K562 (cell line): Measurements from ENCODE around the gene SRRM4.

Experiments used
- EZH2 ChIP-seq: IDR thresholded peaks from 2 replicates; pipeline ENCODE4 v1.6.1; 2012; ENCODE audit warnings: low read depth, mild to moderate bottlenecking, inconsistent platforms, low read length, borderline replicate concordance
- HNRNPUL1 ChIP-seq: fragments of 200-400 bp; formaldehyde crosslinking; IDR thresholded peaks from 2 replicates; pipeline ENCODE4 v1.6.1; 2017; ENCODE audit warnings: low read length
- MCM3 ChIP-seq: fragments of 450-650 bp; IDR thresholded peaks from 2 replicates; pipeline ENCODE4 v1.6.1; 2016
- MXI1 ChIP-seq: IDR thresholded peaks from 2 replicates; pipeline ENCODE4 v1.6.1; 2011; ENCODE audit warnings: low read depth, mild to moderate bottlenecking, improper control_type of control experiment, low read length
- POLR2A ChIP-seq: fragments of 450-650 bp; conservative IDR thresholded peaks from 2 replicates; pipeline ENCODE4 v1.6.1; 2016
- TF ChIP-seq, protein P1 (sequence below): sonication (generic); formaldehyde crosslinking; IDR thresholded peaks from 2 replicates; pipeline ENCODE4 v1.9.0; 2022; ENCODE audit warnings: mild to moderate bottlenecking, missing genetic modification reagents
- TF ChIP-seq, protein P2 (sequence below): sonication (generic); formaldehyde crosslinking; IDR thresholded peaks from 2 replicates; pipeline ENCODE4 v1.8.1; 2022; ENCODE audit warnings: missing genetic modification reagents
- TF ChIP-seq, protein P3 (sequence below), 3 experiments: IDR thresholded peaks in 2 of 3; conservative IDR thresholded peaks in 1 of 3; 2 replicates each; pipeline ENCODE4 v1.5.1; 2011 to 2012; ENCODE audit warnings: low read length in 3 of 3, mild to moderate bottlenecking in 3 of 3, control low read depth in 2 of 3, improper control_type of control experiment in 1 of 3, inconsistent platforms in 1 of 3, low read depth in 1 of 3, mixed read lengths in 1 of 3, moderate library complexity in 1 of 3; ENCODE audit not compliant: insufficient read depth in 2 of 3

DNA sequence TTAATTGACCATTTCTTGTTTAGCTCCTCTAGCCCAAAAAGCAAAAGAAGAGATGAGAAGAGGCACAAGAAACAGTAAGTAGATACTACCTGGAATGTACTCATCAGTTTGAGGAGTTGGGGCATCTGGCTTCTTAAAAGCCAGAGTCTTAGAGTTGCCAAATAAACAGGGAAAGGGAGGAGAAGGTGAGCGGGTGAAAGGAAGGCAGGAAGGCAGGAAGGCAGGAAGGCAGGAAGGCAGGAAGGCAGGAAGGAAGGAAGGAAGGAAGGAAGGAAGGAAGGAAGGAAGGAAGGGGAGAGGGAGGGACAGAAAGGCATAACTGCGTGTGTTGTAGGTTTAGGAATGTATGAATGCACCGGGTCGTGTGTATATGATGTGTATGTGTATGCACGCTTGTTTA is 140.7 kb downstream of the SRRM4 start:
- TF ChIP-seq HNRNPUL1 (no peak), POLR2A (no peak), EZH2 (no peak), MCM3 (no peak), MXI1 (no peak)
- TF ChIP-seq, protein P1, sequence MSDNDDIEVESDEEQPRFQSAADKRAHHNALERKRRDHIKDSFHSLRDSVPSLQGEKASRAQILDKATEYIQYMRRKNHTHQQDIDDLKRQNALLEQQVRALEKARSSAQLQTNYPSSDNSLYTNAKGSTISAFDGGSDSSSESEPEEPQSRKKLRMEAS (CRISPR knock-in tag): no peak
- TF ChIP-seq, protein P2, sequence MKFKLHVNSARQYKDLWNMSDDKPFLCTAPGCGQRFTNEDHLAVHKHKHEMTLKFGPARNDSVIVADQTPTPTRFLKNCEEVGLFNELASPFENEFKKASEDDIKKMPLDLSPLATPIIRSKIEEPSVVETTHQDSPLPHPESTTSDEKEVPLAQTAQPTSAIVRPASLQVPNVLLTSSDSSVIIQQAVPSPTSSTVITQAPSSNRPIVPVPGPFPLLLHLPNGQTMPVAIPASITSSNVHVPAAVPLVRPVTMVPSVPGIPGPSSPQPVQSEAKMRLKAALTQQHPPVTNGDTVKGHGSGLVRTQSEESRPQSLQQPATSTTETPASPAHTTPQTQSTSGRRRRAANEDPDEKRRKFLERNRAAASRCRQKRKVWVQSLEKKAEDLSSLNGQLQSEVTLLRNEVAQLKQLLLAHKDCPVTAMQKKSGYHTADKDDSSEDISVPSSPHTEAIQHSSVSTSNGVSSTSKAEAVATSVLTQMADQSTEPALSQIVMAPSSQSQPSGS (CRISPR knock-in tag): no peak
- TF ChIP-seq, protein P3, sequence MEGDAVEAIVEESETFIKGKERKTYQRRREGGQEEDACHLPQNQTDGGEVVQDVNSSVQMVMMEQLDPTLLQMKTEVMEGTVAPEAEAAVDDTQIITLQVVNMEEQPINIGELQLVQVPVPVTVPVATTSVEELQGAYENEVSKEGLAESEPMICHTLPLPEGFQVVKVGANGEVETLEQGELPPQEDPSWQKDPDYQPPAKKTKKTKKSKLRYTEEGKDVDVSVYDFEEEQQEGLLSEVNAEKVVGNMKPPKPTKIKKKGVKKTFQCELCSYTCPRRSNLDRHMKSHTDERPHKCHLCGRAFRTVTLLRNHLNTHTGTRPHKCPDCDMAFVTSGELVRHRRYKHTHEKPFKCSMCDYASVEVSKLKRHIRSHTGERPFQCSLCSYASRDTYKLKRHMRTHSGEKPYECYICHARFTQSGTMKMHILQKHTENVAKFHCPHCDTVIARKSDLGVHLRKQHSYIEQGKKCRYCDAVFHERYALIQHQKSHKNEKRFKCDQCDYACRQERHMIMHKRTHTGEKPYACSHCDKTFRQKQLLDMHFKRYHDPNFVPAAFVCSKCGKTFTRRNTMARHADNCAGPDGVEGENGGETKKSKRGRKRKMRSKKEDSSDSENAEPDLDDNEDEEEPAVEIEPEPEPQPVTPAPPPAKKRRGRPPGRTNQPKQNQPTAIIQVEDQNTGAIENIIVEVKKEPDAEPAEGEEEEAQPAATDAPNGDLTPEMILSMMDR (IDR thresholded peaks at IDR 0.05 in 2 of 3, conservative IDR thresholded peaks at IDR 0.05 in 1 of 3; ENCODE audit: insufficient read depth in 2 of 3, low read depth in 1 of 3, low read length in 3 of 3): no peak
